C4-2B (cell line): ENCODE measurements around the gene TEKTIP1.

ENCODE experiments used
- H3K27ac ChIP-seq: fragments of 450-650 bp; 2 replicates; pipeline ENCODE4 v1.5.1; 2017
- CTCF ChIP-seq: fragments of 450-650 bp; conservative IDR thresholded peaks from 2 replicates; pipeline ENCODE4 v1.5.1; 2017; ENCODE audit warnings: mild to moderate bottlenecking
- ZFX ChIP-seq: fragments of 450-650 bp; IDR thresholded peaks from 2 replicates; pipeline ENCODE4 v1.6.1; 2017

The TEKTIP1 gene

GRCh38 chr19:3521104-3521445, 17.9 kb upstream of the TEKTIP1 start:
- H3K27ac ChIP-seq: no peak overlapping the region
- TF ChIP-seq ZFX: no peak
- TF ChIP-seq CTCF: no peak

DNA sequence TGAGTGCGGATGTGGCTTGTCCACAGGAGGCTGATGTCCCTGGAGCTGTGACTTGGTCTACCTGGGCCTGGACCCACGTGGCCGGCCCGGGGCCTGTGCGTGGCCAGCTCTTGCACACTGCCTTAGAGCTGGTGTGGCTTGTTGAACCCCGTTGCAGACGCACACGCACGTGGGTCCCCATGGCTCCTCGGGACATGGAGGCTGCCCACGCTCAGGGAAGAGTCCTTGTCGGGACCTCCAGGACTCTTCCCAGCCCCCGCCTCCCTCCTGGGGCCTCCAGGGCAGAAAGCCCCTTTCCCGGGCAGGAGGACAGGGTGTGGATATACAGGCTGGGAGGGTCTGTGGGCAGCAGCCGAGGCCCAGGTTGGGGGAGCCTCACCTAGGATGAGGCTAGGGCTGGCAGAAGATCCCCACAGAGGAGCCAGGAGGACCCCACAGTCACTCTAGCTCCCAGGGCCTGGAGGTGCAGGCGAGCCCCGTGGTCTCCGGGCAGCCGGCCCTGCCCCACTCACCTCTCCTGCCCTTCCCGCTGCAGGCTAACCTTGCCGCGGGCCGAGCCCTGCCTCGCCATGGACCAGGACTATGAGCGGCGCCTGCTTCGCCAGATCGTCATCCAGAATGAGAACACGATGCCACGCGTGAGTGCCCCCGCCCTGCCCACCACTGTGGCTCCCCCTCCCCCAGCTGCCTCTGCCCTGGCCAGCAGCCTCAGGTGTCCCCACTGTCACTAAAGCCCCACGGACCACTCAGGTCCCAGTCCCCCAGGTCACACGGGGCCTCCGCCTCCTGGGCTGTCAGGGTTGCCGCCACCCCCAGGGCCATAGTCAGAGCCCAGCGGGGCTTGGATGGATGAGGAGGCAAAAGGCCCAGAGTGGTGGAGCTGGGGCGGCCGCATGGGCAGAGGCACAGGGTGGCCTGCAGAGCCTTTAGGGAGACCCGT, 16.3 kb upstream of the TEKTIP1 start:
- H3K27ac ChIP-seq: no peak overlapping the region
- no peak for TF ChIP-seq CTCF
- TF ChIP-seq ZFX: no peak

DNA sequence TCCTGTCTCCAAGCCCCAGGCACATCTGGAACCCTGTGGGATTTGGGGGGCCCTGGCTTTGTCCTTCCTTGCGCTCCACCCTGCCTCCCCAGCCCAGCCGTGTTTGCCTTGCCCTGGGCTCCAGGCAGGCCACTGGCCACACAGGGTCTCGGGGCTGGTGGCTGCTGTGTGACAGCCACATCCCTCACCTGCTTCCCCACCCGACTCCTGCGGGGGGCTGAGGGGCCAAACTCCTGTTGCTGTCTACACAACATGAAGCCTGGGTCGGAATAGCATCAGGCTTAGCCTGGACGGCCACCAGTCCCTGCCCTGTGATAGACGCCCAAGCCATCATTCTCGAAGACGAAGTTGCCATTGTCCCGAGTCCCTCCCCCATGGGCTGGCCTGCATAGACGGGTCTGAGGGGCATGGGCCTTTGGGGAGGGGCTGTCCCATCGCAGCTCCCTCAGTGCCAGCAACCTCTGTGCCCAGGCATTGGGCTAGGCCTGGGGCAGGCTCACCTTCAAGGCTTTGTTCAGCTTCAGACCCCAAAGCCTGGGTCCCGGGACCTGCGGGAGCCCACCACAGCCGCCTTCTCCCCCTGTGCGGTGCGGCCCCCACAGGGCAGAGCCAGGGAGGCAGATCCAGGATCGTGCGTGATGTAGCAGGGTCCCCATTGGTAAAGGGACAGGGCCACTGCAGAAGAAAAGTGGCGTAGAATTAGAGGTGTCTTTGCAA, 15.5 kb upstream of the TEKTIP1 start:
- no peak overlapping the region for H3K27ac ChIP-seq
- TF ChIP-seq ZFX: no peak

GRCh38 chr19:3524078-3524842, 14.7 kb upstream of the TEKTIP1 start:
- TF ChIP-seq ZFX (no peak), CTCF (no peak)
- no peak overlapping the region for H3K27ac ChIP-seq

DNA sequence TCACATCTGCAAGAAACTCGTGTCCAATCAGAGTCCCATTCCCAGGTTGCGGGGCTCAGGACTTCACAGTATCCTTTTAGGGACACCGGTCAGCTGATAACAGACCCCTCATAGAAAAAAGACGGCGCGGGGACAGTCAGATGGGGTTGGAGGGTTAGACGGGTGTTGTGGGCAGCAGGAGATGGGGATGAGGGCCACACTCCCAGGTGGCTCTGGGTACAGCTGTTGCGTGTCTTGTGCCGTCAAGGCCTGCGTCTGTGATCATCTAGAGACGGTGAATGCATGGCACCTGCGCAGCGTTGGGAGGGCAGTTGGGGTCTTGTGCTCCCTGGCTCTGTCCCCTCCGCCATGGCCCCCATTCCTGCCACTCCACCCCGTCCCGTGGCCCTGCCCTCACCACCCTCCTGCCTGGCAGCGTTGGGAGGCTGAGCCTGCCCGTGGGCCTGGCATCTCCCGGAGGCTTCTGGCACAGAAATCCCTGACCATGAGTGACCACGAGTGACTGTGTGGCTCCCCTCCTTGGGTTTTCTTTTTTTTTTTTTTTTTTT, 14.0 kb upstream of the TEKTIP1 start:
- H3K27ac ChIP-seq: no peak overlapping the region
- no peak for TF ChIP-seq ZFX
- no peak for TF ChIP-seq CTCF

GRCh38 chr19:3526507-3527237, 12.3 kb upstream of the TEKTIP1 start:
- no peak overlapping the region for H3K27ac ChIP-seq
- no peak for TF ChIP-seq CTCF
- no peak for TF ChIP-seq ZFX
